CD4-positive, alpha-beta T cell treated with Interleukin-17A for 4 hours (primary cell): ENCODE results near the gene BLOC1S5.
"Not testable (repeated sequence)": the region's sequence is repeated elsewhere in the genome, so short reads cannot be mapped to it uniquely, and the experiment has no call there.

ENCODE experiments used
- DNase-seq: peaks from one replicate; pipeline ENCODE4 v3.0.0-alpha.2; 2020; ENCODE audit warnings: mixed read lengths

Gene BLOC1S5

DNA sequence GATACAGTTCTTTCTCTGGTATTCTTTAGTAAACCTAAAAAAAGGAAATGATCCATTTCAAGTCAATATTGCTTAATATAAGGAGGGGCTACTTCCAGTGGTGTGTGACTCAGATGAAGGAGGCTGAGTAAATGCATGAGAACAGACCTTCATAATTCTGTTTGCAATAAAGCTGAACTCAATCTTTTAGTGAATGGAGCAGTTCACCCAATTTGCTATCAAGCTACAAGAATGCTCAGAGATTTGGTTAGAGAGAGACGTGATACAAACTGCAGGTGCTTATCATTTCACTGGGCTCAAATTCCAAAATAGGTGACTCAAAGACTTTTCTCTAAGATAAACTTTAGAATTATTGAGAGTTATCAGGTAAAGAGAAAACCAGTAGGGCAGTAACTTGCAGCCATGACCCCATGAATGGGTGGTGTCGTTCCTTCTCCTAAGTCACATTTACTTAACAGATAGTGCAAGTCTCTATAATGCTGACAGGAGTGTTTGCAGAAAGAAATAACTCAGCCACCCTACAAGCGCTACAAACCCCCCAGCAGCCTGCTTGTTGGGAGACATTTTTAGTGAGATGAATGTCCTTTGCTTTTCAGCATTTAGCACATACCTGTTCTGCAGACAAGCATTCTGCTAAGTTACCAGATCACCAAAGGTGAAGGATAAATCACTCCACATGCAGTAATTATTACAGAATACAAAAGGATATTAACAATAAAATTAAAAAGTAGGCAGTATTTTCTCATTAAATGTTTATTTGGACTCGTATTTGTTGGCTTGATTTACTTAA, 16.4 kb upstream of the BLOC1S5 start:
- no peak for DNase-seq

DNA sequence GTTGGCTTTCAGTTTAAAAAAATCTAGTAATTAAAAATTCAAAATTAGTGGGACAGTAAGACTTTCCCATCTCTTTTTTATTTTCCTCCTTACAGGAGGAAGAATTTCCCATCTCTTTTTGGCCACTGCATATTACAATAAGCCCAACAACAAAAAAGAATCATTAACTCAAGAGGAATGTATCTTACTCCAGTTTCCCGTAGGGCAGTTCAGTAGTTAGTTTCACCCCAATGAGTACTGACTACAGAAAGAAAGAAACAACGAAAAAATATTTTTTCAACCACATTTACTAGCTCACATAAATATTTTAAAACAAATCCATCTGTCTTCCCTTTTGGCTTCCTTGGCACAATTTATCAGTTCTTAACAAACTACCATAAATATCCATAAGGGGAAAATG, 14.9 kb upstream of the BLOC1S5 start:
- DNase-seq: no peak

DNA sequence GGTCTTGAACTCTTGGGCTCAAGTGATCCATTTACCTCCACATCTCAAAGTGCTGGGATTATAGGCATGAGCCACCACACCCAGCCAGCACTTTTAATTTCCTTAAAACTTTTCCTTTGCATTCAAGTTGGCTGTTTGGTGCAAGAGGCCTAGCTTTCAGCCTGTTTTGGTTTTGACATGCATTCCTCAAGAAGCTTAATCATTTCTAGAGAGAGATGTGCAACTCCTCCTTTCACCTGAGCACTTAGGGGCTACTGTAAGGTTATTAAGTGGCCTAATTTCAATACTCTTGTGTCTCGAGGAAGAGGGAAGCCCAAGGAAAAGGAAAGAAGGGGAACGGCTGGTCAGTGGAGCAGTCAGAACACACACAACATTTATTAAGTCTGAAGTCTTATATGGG, 13.8 kb upstream of the BLOC1S5 start:
- DNase-seq: no peak

DNA sequence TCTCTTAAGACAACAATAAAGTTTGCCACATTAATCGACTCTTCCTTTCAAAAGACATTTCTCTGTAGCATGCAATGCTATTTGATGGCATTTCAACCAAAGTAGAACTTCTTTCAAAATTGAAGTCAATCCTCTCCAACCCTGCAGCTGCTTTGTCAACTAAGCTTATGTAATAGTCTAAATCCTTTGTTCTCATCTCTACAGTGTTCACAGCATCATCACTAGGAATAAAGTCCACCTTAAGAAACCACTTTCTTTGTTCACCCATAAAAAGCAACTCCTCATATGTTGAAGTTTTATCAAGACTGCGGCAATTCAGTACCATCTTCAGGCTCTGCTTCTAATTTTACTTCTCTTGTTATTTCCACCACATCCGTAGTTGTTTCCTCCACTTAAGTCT, 11.5 kb upstream of the BLOC1S5 start:
- DNase-seq: no peak

DNA sequence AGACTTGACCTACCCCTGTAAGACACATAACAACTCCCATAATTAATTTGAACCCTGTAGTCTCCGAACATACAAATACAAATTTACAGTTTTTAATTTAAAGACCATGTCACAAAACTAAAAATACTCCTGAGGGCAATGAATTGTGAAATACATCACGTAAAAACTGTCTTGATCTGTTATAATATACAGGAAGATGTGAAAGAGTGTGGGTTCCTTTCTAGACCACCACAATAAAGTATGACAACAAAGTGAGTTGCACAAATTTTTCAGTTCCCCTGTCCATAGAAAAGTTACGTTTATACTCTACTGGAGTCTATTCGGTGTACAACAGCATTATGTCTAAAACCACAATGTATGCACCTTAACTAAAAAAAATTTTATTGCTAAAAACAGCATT, 11.0 kb upstream of the BLOC1S5 start:
- DNase-seq: no peak

DNA sequence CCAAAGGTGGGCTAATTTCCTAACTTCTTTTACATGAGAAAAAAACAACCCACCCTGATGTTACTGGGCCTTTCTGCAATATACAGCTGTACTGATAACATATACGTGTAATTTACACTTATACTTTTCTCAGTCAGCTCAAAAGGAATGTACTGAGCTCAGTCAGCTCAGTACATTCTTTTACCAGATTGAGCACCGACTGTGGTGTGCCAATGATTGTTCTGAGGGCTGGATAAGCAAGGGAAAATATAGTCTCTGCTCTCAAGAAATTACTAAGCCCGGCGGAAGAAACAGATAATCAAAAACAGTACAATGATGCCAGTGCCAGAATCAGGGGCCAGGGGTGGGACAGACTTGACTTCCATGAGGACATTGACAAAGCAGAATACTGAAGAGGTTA, 10.0 kb upstream of the BLOC1S5 start:
- no peak for DNase-seq

DNA sequence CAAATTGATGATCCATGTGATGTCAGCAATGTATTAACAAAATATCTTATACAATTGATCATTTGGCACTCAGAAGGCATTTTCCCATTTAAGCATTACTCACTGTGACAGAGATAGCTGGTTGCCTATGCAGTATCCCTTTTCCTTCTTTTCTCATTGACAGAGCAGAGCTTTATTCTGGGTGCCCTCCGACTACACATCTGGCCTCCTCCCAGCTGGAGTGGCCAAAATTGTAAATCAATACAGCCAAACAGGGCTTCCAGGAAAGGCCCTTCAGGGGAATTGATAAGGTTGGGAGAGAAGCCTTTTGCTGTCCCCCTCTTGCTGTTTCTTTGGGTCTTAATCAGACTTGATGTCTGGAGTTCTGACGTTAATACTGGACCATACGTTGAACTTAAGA, 9.6 kb upstream of the BLOC1S5 start:
- DNase-seq: no peak

DNA sequence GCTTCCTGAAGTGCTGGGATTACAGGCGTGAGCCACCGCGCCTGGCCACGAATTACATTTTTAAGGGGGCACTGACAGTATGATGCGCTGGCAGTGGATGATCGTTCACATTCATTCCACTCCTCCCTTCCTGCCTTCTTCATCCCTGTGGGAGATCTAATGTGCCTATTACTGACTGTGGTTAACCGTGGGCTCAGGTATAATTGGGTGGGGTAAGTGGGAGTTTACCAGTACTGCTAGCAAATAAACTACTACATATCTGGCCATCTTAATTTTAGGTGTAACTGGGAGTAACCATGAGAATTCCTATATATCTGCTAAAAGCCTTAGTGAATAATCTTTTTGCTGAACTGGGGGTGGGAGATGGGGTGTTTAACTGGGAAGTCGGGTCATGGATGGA, 6.5 kb upstream of the BLOC1S5 start:
- no peak for DNase-seq

DNA sequence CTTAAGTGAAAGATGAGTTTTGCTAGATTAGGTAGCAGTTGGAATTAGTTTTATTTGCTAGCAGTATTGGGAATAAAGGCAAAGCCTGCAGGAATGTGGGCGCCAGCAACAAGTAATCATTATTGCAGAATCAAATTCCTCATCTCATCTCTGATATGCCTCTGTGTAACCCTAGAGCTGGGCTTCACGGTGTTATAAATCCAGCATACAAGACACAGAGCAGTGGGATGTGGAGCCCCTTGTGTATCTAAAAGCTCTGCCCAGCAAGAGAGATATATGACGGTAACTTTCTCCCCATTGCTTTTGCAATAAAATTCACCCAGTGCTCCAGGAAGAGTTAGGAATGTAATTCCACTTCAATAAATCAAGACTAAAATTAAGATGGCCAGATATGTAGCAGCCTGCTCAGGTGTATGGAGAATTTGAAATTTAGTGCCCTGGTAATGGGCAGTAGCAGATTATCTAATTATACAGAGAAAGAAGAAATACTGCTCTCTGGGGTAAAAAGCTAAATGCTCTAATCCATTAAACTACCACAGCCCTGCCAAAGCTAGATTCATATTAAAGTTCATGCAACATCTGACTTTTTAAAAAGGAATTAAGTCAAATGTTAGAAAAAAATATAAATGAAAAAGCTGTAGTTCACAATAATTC, 5.6 kb upstream of the BLOC1S5 start:
- no peak for DNase-seq

DNA sequence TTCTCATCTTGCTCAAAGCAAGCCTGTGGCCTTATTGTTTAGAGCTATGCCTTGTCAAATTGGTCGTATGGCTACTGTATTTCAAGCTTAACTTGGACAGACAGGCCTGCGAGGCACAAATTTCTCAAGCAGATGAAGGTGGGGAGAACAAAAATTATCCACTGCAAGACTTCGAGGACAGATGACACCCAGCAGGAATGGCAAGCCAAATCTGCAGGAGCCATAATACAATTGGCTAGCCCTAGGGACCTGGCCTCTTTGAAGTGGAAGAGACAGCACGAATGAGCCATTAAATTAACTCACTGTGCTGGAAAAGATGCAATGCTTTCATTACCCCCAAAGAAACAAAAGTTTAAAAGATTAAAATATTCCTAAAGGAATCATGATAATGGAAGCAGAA, 5.0 kb upstream of the BLOC1S5 start:
- DNase-seq: no peak

DNA sequence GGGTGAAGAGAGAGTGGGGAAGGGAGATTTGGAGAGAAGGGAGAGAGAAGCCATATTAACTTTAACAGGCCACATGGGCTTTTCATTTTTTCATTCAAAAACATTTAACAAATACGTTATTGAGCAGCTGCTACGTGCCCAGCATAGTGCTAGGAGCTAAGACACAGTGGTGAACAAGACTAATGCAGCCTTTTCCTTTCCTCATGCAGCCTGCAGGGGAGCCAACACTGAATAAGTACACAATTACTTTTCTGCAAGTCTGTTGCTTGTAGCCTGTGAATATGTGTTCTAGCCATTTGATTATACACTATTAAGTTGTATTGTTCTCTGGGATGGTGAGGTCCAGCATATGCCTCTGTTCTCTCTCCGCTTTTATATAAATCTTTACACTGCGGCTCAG, 1.9 kb upstream of the BLOC1S5 start:
- no peak for DNase-seq

DNA sequence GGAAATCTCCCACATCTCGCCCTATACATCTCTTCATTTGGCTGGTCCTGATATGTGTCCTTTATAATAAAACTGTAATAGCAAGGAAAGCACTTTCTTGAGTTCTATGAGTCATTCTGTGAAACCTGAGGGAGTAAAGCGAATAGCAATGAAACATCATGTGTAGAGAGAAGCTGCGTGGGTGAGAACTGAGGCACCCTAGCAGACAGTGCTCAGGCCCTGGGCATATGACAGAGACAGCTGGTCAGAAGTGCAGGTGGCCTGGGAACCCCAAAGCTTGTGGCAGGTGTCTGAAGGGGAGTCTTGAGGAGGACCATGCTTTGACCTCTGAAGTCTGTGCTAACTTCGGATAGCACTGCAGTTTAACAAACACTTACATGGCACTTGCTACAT, 1.3 kb upstream of the BLOC1S5 start:
- DNase-seq: no peak

DNA sequence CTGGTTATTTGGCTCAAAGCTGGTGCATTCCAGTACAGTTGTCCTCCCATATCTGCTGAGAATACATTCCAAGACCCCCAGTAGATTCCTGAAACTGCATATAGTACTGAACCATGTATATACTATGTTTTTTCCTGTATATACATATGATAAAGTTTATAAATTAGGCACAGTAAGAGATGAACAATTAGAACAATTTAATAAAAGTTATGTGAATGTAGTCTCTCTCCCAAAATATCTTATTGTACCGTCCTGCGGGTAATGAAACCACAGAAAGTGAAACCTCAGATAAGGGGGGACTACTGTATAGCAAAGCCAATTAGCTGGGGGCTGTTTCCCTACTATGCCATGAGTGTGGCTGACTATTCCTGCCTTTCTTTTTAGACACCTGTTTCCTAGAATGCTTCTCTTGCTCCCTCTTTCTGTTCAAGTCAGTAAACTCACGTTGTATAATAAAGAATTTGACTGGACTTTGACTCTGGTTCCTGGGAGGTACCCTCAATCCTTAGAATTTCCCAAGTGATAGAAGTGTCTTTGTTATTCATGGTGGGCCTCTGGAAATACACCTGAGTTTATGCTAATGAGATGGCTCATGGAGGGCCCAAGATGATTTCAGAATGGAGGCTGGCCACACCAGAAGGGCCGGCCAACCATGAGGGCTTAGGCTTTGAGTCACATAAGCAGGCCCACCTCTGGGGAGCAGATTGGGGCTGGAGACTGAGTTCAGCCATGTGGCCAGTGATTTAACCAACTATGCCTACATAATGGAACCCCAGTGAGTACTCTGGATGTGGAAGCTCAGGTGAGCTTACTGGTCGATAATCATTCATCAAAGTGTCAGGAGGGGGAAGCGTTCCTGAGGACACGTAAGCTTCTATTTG, 689 bp upstream of the BLOC1S5 start:
- no peak for DNase-seq

DNA sequence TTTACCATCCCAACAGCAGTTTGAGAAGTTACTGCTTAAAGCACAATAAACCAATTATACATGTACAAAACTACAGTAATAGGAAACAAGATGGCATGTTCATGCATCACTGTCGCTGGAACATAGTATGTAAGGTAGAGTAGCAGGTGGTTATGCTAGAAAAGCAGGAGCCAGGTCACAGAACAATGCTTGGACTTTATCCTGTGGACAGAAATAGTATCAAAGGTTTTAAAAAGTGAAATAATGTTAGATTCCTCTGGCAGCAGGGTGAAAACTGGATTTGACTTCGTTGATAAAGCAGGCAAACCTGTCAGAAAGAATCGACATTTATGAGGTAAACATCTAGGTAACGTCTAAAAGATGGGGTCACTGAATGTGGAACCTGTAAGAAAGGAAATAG, 2.5 kb downstream of the BLOC1S5 start:
- no peak for DNase-seq

DNA sequence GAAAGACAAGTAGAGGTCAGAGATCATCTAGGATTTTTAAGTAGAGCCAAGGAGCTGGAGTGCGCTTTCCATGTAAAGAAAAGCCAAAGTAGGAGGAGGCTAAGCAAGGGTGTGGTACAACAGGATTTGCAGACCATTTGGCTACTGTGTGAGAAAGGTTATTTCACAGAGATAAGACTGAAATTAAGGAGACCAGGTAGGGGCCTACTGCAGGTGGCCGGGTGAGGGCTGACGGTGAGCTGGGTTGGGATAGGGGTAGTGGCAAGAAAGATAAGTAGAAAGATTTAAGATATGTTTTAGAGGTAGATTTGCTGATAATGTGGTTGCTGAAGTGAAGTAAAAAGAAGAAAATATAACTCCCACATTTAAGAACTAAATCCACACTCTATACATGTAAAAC, 3.8 kb downstream of the BLOC1S5 start:
- no peak for DNase-seq

DNA sequence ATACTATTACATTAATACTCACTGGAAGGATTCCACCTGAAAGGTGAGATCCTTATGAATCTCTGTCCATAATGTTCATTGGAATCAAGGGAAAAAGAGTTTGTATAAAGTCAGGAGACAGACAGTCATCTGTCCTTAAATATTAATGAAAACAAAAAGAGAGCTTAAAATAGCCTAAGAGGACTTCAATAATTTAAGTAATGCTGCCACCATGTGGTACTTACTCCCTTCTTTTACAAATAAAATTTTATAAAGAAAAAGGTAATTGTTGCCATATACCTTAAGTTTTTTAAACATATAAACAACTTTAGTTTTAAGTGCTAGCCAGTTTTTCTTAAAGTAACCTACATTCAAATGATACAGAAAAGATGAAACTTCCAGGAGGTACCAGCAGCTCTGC, 5.1 kb downstream of the BLOC1S5 start:
- no peak for DNase-seq

DNA sequence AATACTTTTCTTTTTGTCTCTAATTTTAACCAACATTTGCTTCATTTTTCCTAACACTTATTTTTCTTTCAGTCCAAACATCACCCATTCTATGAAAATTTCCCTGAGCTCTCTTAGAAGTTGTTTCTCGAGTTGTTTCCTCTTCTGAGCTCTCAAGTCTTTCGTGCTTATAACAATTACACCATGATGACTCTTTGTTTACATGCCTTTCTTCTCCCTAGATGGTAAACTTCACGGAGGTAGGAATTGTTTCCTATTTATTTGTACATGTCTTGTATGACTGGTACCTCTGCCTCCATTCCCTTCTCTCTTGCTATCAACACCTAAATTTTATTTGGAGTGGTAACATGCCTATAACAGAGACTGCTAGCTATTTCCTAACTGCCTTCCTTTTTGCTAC, 6.4 kb downstream of the BLOC1S5 start:
- no peak for DNase-seq

DNA sequence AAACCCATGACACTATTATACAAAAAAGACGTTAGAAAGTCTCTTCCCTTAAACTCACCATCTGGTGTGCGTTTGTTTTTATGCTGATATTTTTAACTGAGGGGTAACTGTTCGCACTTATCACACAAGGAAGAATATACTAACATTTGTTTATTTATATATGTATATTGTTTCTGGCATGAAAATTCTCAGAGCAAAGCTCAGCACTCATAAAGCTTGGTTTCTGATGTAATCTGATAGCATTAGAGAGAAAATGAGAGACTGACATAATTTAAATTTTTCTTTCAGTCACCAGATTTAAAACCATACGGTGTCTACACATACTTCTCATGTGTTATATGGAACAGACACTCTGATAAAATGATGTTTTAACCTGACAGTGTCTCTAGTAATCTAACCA, 6.9 kb downstream of the BLOC1S5 start:
- no peak for DNase-seq

DNA sequence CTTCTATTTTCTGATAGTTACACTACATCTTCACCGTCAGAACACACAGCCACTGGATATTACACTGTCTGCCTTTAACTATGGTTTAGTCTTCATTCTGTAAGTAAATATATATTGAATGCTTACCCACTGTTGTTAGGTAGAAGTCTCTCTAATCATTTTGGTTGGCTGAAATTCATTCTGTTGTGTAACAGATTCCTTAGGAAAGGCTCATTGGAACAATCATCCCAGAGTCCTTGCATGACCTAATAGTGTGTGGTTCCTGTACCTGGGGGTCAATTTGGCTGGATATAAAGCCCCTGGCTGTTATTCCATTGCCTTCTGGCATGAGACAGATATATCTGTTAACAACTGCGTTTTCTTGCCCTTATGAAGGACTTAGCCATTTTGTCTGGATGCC, 9.9 kb downstream of the BLOC1S5 start:
- no peak for DNase-seq

DNA sequence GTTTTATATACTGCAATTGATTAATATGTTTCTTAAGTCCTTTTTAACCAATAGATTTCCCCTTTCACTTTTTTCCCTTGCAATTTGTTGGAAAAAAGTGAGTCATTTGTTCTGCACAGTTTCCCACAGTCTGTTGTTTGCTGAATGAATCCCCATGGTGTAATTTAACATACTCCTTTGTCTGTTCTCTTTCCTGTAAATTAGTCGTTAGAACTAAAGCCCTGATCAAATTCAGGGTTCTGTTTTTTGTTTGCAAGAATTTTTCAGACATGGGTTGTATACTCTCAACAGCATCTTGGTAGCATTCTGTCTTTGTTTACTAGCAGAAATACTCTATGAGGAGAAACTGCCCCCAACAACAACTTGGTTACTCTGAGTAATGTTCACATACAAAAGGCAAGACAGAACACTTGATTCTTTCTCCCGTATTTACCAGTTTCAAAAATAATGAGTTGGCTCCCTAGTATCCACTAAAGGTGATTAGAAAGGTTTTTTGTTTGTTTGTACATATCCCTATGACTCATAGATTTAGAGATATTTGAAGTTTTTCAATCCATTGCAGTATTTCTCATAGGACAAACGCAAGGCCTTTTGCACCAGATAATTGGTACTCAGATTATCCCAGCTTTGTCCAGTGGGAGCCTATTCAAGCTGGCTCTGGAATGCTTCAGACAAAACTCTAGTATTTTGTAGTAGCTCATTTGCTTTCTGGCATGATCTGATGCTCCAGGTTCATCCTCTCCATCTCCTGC, 16.5 kb downstream of the BLOC1S5 start:
- no peak for DNase-seq

DNA sequence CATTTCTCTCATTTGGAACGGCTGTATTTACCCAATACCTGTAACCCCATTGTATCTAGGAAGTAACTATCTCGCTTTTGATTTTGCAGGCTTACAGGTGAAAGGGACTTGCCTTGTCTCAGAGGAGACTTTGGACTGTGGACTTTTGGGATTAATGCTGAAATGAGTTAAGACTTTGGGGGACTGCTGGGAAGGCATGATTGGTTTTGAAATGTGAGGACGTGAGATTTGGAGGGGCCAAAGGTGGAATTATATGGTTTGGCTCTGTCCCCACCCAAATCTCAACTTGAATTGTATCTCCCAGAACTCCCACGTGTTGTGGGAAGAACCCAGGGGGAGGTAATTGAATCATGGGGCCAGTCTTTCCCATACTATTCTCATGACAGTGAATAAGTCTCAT, 18.4 kb downstream of the BLOC1S5 start:
- DNase-seq: not testable (repeated sequence)

DNA sequence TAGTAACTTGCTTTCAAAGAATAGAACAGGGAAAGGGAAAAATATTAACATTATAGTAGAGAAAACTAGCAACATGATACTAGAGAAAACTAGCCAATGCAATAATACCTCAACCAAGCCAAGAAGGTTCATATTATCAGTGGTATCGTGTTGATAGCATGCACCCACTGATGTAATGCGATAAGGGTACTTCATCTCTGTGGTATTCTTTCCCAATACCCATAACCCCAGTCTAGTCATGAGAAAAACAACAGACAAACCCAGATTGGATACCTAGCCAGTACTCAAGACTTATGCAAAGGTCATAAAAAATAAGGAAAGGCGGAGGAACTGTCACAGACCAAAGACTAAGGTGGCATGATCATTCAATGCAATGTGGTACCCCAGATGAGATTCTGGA, 21.0 kb downstream of the BLOC1S5 start:
- no peak for DNase-seq

DNA sequence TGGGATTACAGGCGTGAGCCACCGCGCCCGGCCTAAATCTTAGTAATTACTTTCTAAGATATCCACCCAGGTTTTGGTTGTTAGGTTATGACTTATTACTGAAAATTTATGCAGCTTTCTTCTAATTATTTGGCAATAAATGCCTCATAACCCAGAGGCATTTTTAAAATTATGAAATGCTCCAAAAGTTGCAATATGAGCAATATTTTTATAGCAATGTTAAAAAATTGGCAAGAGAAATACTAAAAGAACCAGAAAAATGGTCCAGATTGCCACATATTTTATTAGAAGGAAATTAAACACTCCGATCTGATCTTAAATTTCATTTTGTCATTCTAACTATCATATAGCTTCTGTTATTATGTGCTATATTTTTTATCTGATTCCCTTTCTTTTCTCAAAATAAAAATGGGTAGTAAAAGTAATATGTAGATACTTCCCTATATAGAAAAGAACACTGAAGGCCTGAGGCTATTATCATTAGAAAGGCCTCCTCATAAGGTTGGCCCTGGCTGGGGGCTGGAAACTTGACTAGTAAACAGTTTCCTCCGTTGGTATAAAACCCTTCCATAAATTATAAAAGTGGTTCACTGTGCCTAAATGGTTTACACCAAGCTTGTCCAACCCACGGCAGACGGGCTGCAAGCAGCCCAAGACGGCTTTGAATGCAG, 22.1 kb downstream of the BLOC1S5 start:
- DNase-seq: no peak
